Heart right ventricle (tissue), 16 donors: ENCODE results near the gene TBC1D30. TPM values are rescaled to one million over a fixed set of nuclear protein-coding genes. Genes with fewer than 3 reads are reported as not detected.

Experiments
- ATAC-seq, 8 donors: fragments of 200-7000 bp; cut with Tn5 transposase; one replicate each; pipeline ENCODE4 v1.9.1; 2020; ENCODE audit warnings: mild to moderate bottlenecking in 8 of 8, moderate library complexity in 8 of 8, moderate number of reproducible peaks in 1 of 8
- DNase-seq, 2 donors: peaks; one replicate each; pipeline ENCODE4 v3.0.0-alpha.2; 2020
- H3K27ac ChIP-seq, 10 donors: fragments of 200-600 bp; sonication (generic) in 2 of 10; one replicate each; pipeline versions ENCODE4 v1.5.0 to v1.8.0; 2020 to 2022; ENCODE audit warnings: mild to moderate bottlenecking in 3 of 10
- H3K27me3 ChIP-seq, 7 donors: fragments of 200-600 bp; one replicate each; pipeline ENCODE4 v1.8.0; 2021 to 2022; ENCODE audit warnings: mild to moderate bottlenecking in 2 of 7
- H3K36me3 ChIP-seq, 9 donors: fragments of 200-600 bp; sonication (generic) in 1 of 9; one replicate each; pipeline versions ENCODE4 v1.5.0 to v1.8.0; 2020 to 2022; ENCODE audit warnings: mild to moderate bottlenecking in 2 of 9
- H3K4me1 ChIP-seq, 9 donors: fragments of 200-600 bp; sonication (generic) in 1 of 9; one replicate each; pipeline versions ENCODE4 v1.5.0 to v1.8.0; 2020 to 2022; ENCODE audit warnings: mild to moderate bottlenecking in 4 of 9
- H3K4me3 ChIP-seq, 10 donors: fragments of 200-600 bp; sonication (generic) in 2 of 10; one replicate each; pipeline versions ENCODE4 v1.5.0 to v1.8.0; 2020 to 2022; ENCODE audit warnings: mild to moderate bottlenecking in 7 of 10, moderate library complexity in 2 of 10
- H3K9me3 ChIP-seq, 11 donors: fragments of 200-600 bp in 10 of 11; sonication (generic) in 2 of 11; one replicate each; pipeline versions ENCODE4 v1.5.0 to v1.8.0; 2013 to 2022; ENCODE audit warnings: mild to moderate bottlenecking in 2 of 11, control low read depth in 1 of 11, moderate library complexity in 1 of 11
- CTCF ChIP-seq, 9 donors: fragments of 200-600 bp; sonication (generic) in 2 of 9; IDR thresholded peaks; one replicate each; pipeline versions ENCODE4 v1.5.0 to v1.8.0; 2021 to 2022; ENCODE audit warnings: antibody characterized with exemption in 9 of 9, mild to moderate bottlenecking in 5 of 9, moderate library complexity in 1 of 9
- WGBS, 2 donors: extraction: QIAGEN DNeasy Blood & Tissue Kit; methylation state at CpG; one replicate each; pipeline ENCODE4 v1.1.7; 2013; ENCODE audit warnings: inconsistent platforms in 1 of 2; 5-methylcytosine and 5-hydroxymethylcytosine counted together
- intact Hi-C, 10 donors: fragments of 100-400 bp; cut with DNase I; formaldehyde crosslinking; loops; one replicate each; pipeline versions ENCODE4 v1.11.1 to v1.14.2; 2022
- polyA plus RNA-seq, 2 donors: library from polyadenylated mRNA; stranded (reverse); fragments of 200-250 nt; gene quantifications; one replicate each; pipeline ENCODE4 v1.2.3, GENCODE V29; 2013
- total RNA-seq, 10 donors: library from RNA; stranded (reverse); fragmentation: NEBNext Ultra II Directional in 3 of 10; extraction: Animal tissue kit (Norgen Biotek cat#: 25700) in 3 of 10; gene quantifications; one replicate each; pipeline versions ENCODE4 v1.2.1 to v1.2.4, GENCODE V29; 2021 to 2023
- donor health status: Arrhythmogenic right ventricular cardiomyopathy.
- donor health status: ischemic (EF 13 %, LVEDD 7.1; RV severe dilation, severe dysfunction).
- donor health status: healthy with polysubstance abuse.
- donor health status: DM: no; HTN: yes; CAD: no.
- donor health status: DM: no; HTN: no; CAD: no.
- donor health status: ischemic (EF 25% LVEDD 6.9; RV normal size, moderate dysfunction).
- donor health status: ischemic (EF 25% LVEDD 5.7; RV mildly dilated, moderate dysfunction).
- donor health status: healthy.
- donor health status: DM: yes; HTN: yes; CAD: no.
- donor health status: Ischemic cardiomyopathy.
- donor health status: ischemic (EF 35%, LVEDD 5.7; RV mildly dilated, moderate dysfunction).
- donor health status: nonischemic (EF 11% LVEDD 7.7; RV severe dilation, severe dysfunction).
- donor health status: DM: yes; HTN: yes; CAD: no.
- donor health status: PGD.
- donor health status: ischemic (EF 29% LVEDD 5.4; RV normal size, mild dysfunction).
- donor health status: nonischemic (EF 23%, LVEDD 6.1; RV moderate dilation, normal function).

The TBC1D30 gene
- total and polyA plus RNA-seq, 12 donors = 0.36 to 2.4 (median 0.66) TPM

- Histone ChIP-seq H3K27ac (no peak overlapping the region), H3K4me3 (no peak overlapping the region), H3K9me3 (peaks cover 0 to 12% (median 0%) of the 10 kb centered on the region in 11 donors), H3K36me3 (no peaks in the 10 kb centered on the region), H3K4me1 (peaks cover 0 to 9% (median 0%) of the 10 kb centered on the region in 9 donors), H3K27me3 (no peaks in the 10 kb centered on the region)
- WGBS, 2 donors = 60 to 68% methylated on average over 3 of the region's 3 CpGs
- ATAC-seq (no peak), DNase-seq (no peak)
- no peak for TF ChIP-seq CTCF (IDR thresholded peaks at IDR 0.05)
- intact Hi-C loops = no loop called here
Measured at GRCh38 chr12:64793610-64794009, 30.8 kb upstream of the TBC1D30 start.

GRCh38 chr12:64794305-64794704 is 30.1 kb upstream of the TBC1D30 start:
- 80 to 83% methylated on average over 3 of the region's 3 CpGs for WGBS, 2 donors
- TF ChIP-seq CTCF (IDR thresholded peaks at IDR 0.05) = no peak
- intact Hi-C loops = no loop called here
- H3K36me3 ChIP-seq = no peaks in the 10 kb centered on the region
- peaks cover 0 to 12% (median 0%) of the 10 kb centered on the region in 11 donors for H3K9me3 ChIP-seq
- ATAC-seq (no peak), DNase-seq (no peak)
- peaks cover 0 to 9% (median 0%) of the 10 kb centered on the region in 9 donors for H3K4me1 ChIP-seq
- H3K27ac ChIP-seq = no peak overlapping the region
- H3K4me3 ChIP-seq = no peak overlapping the region
- no peaks in the 10 kb centered on the region for H3K27me3 ChIP-seq

DNA sequence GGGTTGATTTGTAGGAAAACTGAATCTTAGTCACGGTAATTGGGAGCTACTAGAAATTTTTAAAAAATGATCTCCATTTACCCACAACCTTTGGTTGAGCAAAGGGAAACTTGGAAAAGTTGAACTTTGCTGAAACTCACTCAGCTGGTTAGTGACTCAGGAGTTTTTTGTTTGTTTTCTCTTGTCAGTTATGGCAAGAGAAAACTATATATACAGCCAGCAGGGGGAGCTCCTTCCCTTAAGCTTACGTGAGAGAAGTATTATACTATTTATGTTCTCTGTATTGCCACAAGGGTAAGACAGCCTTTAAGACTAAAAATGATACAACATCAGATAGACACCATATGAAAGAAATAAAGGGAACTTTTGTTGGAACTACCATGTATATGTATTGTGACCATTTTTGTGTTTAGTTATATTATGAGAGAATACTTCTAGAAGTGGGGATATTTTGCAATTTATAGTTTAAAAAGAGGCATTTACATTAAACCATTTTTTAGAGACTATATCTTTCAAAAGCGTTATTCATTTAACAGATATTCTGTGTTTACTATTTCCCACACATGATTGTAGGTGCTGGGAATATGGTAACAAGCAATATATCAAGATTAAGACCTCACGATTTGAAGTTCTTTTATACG is 28.1 kb upstream of the TBC1D30 start:
- H3K4me3 ChIP-seq = no peak overlapping the region
- H3K36me3 ChIP-seq = no peaks in the 10 kb centered on the region
- intact Hi-C loops = no loop called here
- DNase-seq (peak in 1 of 2 donors; percentile 66), ATAC-seq (peak in 7 of 8 donors; percentile 43 to 84 (median 77))
- H3K9me3 ChIP-seq = peaks cover 0 to 10% (median 0%) of the 10 kb centered on the region in 11 donors
- peak; percentile 55 to 90 (median 84) for TF ChIP-seq CTCF (IDR thresholded peaks at IDR 0.05)
- WGBS, 2 donors = 55 to 59% methylated on average over 5 of the region's 5 CpGs
- H3K4me1 ChIP-seq = peaks cover 0 to 12% (median 0%) of the 10 kb centered on the region in 9 donors
- H3K27me3 ChIP-seq = no peaks in the 10 kb centered on the region
- H3K27ac ChIP-seq = no peak overlapping the region

GRCh38 chr12:64797156-64797555 is 27.3 kb upstream of the TBC1D30 start:
- intact Hi-C loops = no loop called here
- WGBS, 2 donors = 81 to 90% methylated on average over 1 of the region's 1 CpG
- ATAC-seq = no peak

More at GRCh38 chr12:64797156-64797555, 27.3 kb upstream of the TBC1D30 start:
- TF ChIP-seq CTCF (IDR thresholded peaks at IDR 0.05) = no peak
- H3K27me3 ChIP-seq = no peaks in the 10 kb centered on the region
- no peak for DNase-seq
- H3K9me3 ChIP-seq = peaks cover 0 to 2% (median 0%) of the 10 kb centered on the region in 11 donors
- H3K4me1 ChIP-seq = peaks cover 0 to 14% (median 0%) of the 10 kb centered on the region in 9 donors
- H3K27ac ChIP-seq = no peak overlapping the region
- H3K36me3 ChIP-seq = no peaks in the 10 kb centered on the region
- no peak overlapping the region for H3K4me3 ChIP-seq
